ENCODE data around the gene DIS3L2.

DIS3L2 gene

DNA sequence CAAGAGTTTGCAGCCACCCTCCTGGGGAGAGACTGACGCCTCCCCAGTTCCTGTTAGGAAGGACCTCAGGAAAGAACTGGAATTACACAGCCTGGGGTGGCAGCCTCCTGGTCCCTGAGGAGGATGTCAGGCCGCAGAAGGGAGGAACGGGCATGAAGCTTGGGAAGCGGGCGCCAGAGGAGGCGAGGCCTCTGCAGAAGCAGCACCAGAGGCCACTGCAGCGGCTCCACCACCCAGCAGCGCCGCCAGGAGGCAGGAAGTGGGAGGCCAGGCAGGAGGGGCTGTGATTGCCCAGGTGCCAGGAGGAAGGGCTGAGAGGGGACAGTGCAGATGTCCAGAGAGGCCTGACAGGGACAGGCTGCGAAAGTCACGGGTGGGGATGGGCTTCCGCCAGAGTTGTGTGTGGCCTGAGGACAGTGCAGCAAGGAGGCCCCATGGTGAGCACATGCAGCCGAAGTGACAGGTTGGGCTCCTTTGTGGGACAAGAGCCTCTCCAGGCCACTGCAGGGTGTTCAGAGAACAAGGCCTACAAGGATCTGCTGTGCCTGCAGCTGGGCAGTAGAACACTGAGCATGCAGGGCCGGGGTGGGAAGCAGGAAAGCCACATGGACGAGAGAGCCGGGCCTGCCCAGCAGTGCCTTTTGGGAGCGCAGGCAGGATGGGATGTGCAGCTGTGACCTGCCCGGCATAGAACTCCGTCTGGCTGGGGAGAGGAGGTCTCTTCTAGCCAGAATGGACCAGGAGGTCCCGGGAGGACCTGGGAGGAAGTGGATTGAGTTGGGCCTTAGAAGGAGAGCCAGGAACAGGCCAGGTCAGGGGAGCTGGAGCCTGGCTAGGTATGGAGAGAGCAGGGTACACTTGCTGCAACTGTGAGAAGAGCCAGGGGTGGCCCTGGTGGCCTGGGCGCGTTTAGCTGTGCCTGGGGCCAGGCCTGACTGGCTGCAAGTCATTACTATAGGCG is 377.9 kb downstream of the DIS3L2 start:
- no peak for DNase-seq

DNA sequence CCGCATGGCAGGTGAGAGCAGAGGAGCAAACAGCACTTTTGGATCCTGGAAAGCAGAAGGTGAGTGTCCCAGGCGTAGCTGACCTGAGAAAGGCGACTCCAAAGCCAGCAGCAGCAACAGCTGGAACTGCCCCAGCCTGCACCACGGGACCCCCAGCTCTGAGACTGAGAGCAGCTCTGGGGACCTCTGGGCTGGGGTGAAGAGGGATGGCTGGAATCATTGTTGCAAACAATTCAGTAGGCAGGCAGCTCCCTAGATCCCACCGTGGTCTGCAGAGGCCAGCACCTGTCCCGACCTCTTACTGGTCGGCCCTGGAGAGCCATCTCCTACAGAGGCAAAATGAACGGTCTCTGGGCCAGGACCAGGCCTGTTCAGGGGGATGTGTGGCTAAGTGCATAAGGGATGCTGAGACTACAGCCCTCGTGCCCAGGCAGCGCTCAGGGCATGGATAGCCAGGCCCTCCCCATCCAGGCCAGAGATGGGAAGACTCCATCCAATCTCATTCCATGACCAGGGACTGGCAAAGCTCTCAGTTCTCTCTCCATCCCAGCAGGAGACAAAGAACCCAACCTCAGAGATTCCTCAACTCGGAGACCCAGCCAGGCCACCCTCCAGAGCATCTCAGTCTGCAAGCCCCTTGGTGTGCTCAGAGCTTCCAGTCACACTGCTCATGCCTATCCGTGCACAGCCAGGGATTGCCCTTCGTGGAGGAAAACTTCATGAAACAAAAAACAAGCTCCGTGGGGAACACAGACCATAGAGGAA is 378.8 kb downstream of the DIS3L2 start:
- DNase-seq: no peak

DNA sequence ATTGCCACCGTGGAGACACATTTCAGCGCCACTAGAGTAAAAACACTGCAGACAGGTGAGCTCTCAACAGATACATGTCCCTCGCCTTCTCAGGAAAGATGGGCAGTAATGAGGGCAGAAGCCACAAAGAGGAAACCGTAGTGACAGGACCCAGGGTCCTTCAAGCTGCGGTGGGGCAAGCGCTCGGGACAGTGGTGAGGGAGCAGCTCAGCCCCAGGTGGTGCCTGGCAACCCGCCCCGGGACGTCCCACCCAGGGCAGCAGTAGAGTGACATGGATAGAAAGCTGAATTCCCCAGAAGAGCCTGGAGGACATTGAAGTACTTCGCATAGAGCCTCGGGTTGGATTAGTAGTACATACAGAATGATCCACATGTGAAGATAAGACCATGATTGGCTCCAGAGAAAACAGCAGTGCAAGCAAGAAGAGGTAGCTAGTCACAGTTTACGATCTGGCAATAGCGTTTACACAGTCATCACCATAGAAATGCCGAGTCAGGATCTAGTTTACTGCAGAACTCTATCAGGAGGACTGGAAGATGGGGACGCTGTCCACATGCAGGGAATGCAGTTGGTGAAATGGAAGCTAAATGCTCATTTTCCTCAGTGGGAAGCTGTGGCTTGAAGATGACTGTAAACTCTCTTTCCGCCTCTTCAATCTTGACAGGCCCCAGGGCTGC is 379.7 kb downstream of the DIS3L2 start:
- no peak for DNase-seq

- no peak for DNase-seq
Measured at GRCh38 chr2:232341739-232342126, 380.2 kb downstream of the DIS3L2 start.

DNA sequence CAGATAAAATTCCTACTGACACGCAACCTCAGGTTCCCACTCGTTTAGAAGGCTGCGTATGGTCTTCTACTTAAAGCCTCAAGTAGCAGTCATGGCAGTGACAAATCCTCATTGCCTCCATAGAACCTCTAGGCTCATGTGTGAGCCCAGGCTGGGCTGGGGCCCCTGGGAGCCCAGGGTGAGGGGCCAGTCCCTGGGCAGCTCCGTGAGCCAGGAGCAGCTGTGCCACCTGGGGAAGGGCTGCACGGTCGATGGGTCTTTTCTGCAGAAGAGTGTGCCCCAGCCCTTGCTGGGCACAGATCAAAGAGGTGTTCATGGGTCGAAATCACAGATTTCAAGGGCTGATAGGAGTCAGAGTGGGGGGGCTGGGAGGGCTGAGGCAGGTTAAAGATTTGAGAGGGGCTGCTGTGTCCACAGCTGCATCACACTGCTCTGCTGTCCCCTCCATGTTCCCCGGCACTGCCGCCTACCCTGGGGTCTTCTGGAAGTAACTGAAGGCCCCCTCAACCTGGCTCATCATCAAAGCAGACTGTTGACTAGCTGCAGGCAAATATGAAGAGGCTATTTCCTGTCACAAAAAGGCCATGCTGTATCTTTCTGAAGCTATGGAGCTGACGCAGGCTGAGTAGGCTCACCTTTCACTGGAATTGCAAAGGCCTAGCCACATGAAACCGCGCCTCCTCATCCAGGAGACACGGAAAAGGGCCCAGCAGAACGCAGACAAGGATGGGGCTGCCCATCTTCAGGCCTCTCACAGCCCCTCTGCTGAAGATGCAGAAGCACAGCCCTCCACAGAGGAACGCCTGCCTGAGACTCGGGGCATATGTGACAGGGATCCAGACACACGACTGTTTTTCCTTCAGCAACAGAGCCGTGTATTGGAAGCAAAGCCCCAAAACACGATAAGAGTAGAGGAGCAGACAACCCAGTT is 381.4 kb downstream of the DIS3L2 start:
- no peak for DNase-seq

- DNase-seq: no peak
Measured at GRCh38 chr2:232343821-232344220, 382.3 kb downstream of the DIS3L2 start.

- DNase-seq: no peak
Measured at GRCh38 chr2:232345251-232345650, 383.7 kb downstream of the DIS3L2 start.

GRCh38 chr2:232347369-232347768 is 385.9 kb downstream of the DIS3L2 start:
- DNase-seq: no peak

DNA sequence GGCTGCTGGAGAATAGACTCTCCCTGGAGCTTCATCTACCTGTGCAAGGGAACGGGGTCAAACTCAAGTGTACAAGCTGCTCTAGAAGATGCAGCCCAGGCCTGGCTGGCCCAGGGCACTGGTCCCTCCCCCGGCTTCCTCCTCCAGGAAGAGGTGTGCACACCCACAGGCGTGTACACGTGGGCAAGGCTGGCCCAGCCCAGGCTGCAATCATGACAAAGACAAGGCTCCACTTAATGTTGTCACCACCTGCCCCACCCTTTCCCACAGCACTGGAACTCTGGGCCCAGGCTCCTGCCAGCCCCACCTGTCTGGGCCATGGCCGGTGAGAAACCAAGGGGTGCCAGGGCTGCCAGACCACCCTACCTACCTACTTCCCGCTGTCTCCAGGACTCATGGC is 387.4 kb downstream of the DIS3L2 start:
- DNase-seq: no peak

DNA sequence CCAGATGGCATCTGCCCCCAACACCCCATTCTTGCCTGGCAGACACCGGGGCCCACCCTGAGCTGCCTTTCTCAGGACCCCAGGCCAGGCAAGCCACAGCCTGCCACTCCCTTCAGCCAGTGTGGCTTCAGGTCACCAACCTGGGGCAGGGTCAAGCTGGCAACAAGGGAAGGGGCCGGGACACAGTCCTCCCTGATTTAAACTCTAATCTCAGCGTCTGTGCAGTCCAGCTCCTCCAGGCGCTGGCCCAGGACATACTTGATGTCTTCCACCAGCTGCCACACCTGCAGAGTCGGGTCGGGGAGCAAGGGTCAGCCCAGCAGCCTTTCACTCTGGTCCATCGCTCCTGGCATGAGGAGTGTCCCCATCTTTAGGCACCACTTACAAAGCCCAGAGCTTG is 388.0 kb downstream of the DIS3L2 start:
- no peak for DNase-seq

GRCh38 chr2:232349946-232350635 is 388.6 kb downstream of the DIS3L2 start:
- DNase-seq: no peak

- no peak for DNase-seq
Measured at GRCh38 chr2:232350804-232351685, 389.5 kb downstream of the DIS3L2 start.

DNA sequence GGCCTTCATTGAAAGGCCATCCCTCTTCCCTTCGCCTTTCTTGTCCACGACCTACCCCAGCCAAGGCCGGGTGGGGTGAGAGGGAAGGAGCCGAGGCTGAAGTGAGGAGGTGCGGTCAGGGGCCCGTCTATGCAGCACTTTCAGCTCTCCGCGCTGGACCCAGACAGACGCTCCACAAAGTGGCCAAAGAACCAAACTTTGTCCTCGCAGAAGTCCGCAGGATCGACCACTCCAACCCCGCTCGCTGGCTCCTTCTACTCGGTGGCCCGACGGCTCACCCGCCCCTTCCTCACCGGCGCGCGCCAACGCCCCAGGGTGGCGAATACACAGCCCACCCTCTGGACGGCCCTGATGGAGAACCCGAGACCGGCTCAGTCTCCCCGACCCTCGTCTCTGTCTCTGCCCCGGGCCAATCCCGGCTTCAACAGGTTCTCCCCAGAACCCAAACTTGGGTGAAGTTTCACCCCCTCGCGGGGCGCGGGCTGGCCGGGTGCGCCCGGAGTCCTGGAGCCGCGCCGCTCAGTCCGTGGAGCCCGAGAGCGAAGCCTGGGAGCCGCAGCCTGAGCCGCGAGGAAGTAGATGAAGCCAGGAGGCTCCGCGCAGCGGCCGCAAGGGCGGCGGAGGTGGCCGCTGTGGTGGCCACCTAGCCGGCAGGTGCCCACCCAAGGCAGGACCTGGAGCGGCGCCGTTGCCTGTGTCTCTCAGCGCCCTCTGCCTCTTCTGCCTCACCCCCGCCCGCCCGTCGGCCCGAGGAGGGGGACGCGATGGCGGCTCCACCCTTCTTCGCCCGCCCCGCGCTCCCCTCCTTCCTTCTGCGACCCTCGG is 390.4 kb downstream of the DIS3L2 start:
- DNase-seq: no peak

DNA sequence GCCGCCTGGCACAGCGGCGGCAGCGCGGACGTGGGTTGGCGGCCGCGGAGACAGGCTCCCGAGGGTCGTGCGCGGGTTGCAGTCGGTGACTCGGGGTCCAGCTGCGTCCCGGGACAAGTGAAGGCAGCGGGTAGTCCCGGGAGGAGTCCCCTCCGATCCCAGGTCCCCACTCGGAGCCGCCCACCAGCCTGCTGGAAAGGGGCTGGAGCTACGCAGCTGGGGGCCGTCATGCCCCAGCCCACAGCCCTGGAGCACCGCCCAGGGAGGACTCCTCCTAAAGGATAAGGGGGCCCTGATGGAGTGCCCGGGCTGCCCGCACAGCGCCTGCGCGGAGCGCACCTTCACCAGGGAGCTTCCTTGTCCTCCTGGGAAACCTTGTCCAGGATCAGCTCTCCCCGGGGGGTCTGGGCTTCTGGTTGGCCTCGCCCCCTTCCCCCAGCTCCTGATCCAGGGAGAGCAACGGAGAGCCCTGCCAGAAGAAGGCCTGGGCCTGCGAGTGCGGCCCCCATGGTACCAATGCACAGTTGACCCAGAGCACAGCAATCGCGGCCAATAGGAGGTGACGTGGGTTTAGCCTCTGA is 391.1 kb downstream of the DIS3L2 start:
- no peak for DNase-seq

GRCh38 chr2:232353096-232353495 is 391.6 kb downstream of the DIS3L2 start:
- DNase-seq: no peak

DNA sequence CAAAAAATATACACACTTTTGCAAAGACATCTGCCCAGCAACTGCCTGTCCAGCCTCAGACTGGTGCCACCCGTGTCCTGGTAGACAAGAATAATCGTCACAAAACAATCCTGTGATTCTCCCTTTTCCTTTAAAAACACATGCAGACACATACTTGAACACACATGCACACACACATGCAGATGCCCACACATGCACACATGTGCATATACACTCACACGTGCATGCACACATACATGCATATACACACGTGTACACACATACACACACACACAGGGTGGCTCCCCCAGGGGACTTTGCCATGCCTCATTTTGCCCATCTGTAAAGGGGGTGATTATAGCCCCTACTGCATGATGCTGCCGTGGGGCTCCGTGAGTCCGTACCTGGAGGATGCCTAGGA is 392.1 kb downstream of the DIS3L2 start:
- DNase-seq: no peak

DNA sequence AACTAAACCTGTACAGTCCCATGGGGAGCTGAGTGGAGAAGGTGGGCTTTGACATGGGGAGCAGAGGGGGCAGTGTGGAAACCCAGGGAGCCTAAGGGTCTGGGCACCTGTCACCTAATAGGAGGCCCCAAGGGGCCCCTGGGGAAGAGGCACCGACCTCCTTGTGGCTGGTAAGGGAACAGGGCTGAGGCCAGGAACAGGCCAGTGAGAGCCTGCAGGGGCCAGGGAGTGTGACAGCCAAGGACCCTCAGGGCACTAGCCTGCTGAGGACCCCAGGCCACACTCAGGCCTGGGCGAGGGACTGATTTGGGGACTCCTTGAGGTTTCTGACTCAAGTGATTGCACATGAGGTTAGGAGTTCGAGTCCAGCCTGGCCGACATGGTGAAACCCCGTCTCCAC is 392.6 kb downstream of the DIS3L2 start:
- no peak for DNase-seq

DNA sequence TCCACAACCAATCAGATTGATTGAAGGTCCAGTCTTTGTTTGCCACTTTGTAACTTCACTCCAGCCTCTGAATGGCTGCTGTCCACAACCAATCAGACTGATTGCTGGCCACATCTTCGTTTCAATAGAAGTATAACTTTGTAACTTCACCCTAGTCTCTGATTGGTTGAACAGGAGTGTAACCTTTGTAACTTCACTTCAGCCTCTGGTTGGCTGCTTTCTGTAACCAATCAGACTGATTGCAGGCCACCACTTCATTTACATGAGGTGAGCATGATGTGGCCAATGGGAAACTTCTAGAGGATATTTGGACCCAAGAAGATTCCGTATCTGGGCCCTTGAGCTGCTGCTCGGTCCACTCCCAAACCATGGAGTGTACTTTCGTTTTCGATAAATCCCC is 400.1 kb downstream of the DIS3L2 start:
- no peak for DNase-seq

GRCh38 chr2:232362174-232362900 is 400.8 kb downstream of the DIS3L2 start:
- DNase-seq: no peak

All from NCI-H82 (cell line).